Sigmoid colon (tissue), 7 donors: ENCODE measurements around the gene FAM83G. TPM values are rescaled to one million over a fixed set of nuclear protein-coding genes. Genes with fewer than 3 reads are reported as not detected.

Experiments used
- DNase-seq: peaks from one replicate; pipeline ENCODE4 v3.0.0-alpha.2; 2019
- H3K27ac ChIP-seq, 4 donors: fragments of 200-600 bp; sonication (generic); one replicate each; pipeline ENCODE4 v1.5.1; 2016 to 2019; ENCODE audit warnings: mild to moderate bottlenecking in 1 of 4
- H3K27me3 ChIP-seq, 3 donors: fragments of 200-600 bp; sonication (generic); one replicate each; pipeline ENCODE4 v1.5.1; 2019; ENCODE audit warnings: mild to moderate bottlenecking in 1 of 3
- H3K36me3 ChIP-seq, 4 donors: fragments of 200-600 bp; sonication (generic); one replicate each; pipeline ENCODE4 v1.5.1; 2016 to 2019
- H3K4me1 ChIP-seq, 4 donors: fragments of 200-600 bp; sonication (generic); one replicate each; pipeline ENCODE4 v1.5.1; 2017 to 2019
- H3K4me3 ChIP-seq, 4 donors: fragments of 200-600 bp; sonication (generic); one replicate each; pipeline ENCODE4 v1.5.1; 2017 to 2019; ENCODE audit warnings: mild to moderate bottlenecking in 2 of 4, moderate library complexity in 1 of 4
- H3K9me3 ChIP-seq, 4 donors: fragments of 200-600 bp in 3 of 4; sonication (generic) in 3 of 4; one replicate each; pipeline versions ENCODE4 v1.5.1 to v1.6.1; 2013 to 2019
- CTCF ChIP-seq, 4 experiments: fragments of 450-650 bp in 3 of 4; fragments of 200-600 bp in 1 of 4; IDR thresholded peaks; one replicate each; pipeline ENCODE4 v1.5.1; 2016 to 2019; ENCODE audit warnings: antibody characterized with exemption in 4 of 4, mild to moderate bottlenecking in 3 of 4, moderate library complexity in 2 of 4
- EP300 ChIP-seq, 4 donors: sonication (generic); formaldehyde crosslinking; IDR thresholded peaks; one replicate each; pipeline ENCODE4 v1.6.1; 2017; ENCODE audit warnings: antibody characterized with exemption in 4 of 4
- POLR2A ChIP-seq, 2 donors: fragments of 450-650 bp; IDR thresholded peaks; one replicate each; pipeline ENCODE4 v1.6.1; 2016; ENCODE audit warnings: antibody characterized with exemption in 2 of 2, mild to moderate bottlenecking in 2 of 2, moderate library complexity in 2 of 2
- POLR2AphosphoS5 ChIP-seq, 4 donors: sonication (generic); formaldehyde crosslinking; IDR thresholded peaks; one replicate each; pipeline ENCODE4 v1.6.1; 2017; ENCODE audit warnings: antibody characterized with exemption in 4 of 4
- WGBS, 2 donors: extraction: QIAGEN DNeasy Blood & Tissue Kit; methylation state at CpG; one replicate each; pipeline ENCODE4 v1.1.7; 2013; 5-methylcytosine and 5-hydroxymethylcytosine counted together
- intact Hi-C: fragments of 100-400 bp; cut with DNase I; formaldehyde crosslinking; loops from one replicate; pipeline ENCODE4 v1.15.1; 2023
- polyA plus RNA-seq, 3 donors: library from polyadenylated mRNA; stranded (reverse); fragments of 200-250 nt; gene quantifications; one replicate each; pipeline ENCODE4 v1.2.3, GENCODE V29; 2013
- total RNA-seq, 4 donors: library from RNA; depleted of rRNA; stranded (reverse); fragments of >200 nt; gene quantifications; one replicate each; pipeline ENCODE4 v1.1.0, GENCODE V29; 2016
- donor health status: healthy with polysubstance abuse.
- donor health status: Bipolar disorder and iron deficiency.
- donor health status: healthy.

Gene FAM83G
- total and polyA plus RNA-seq, 7 donors = 2.3 to 23.8 (median 2.9) TPM

GRCh38 chr17:19020016-19020415, 15.5 kb upstream of the FAM83G start:
- WGBS, 2 donors = 91 to 94% methylated on average over 3 of the region's 3 CpGs
- intact Hi-C loops = no loop called here
- TF ChIP-seq POLR2A (IDR thresholded peaks at IDR 0.05) = no peak
- no peak for TF ChIP-seq CTCF (IDR thresholded peaks at IDR 0.05)
- no peak for TF ChIP-seq EP300 (IDR thresholded peaks at IDR 0.05)
- TF ChIP-seq POLR2AphosphoS5 (IDR thresholded peaks at IDR 0.05) = no peak
- H3K4me1 ChIP-seq = no peaks in the 10 kb centered on the region
- H3K4me3 ChIP-seq = no peak overlapping the region
- no peaks in the 10 kb centered on the region for H3K36me3 ChIP-seq
- H3K9me3 ChIP-seq = no peaks in the 10 kb centered on the region
- H3K27me3 ChIP-seq = no peaks in the 10 kb centered on the region
- no peak overlapping the region for H3K27ac ChIP-seq
- no peak for DNase-seq

- no peaks in the 10 kb centered on the region for H3K27me3 ChIP-seq
- no peaks in the 10 kb centered on the region for H3K9me3 ChIP-seq
- H3K4me3 ChIP-seq = no peak overlapping the region
- WGBS, 2 donors = 68 to 76% methylated on average over 27 of the region's 27 CpGs
- TF ChIP-seq EP300 (IDR thresholded peaks at IDR 0.05) (no peak), POLR2A (IDR thresholded peaks at IDR 0.05) (no peak), CTCF (IDR thresholded peaks at IDR 0.05) (no peak), POLR2AphosphoS5 (IDR thresholded peaks at IDR 0.05) (no peak)
- DNase-seq = no peak
- intact Hi-C loops = no loop called here
- no peaks in the 10 kb centered on the region for H3K36me3 ChIP-seq
- no peak overlapping the region for H3K27ac ChIP-seq
- no peaks in the 10 kb centered on the region for H3K4me1 ChIP-seq
Measured at GRCh38 chr17:19019041-19019941, 14.7 kb upstream of the FAM83G start.

GRCh38 chr17:19018600-19018950, 14.0 kb upstream of the FAM83G start:
- Histone ChIP-seq H3K27ac (no peak overlapping the region), H3K36me3 (no peaks in the 10 kb centered on the region), H3K4me1 (no peaks in the 10 kb centered on the region), H3K9me3 (no peaks in the 10 kb centered on the region), H3K4me3 (no peak overlapping the region), H3K27me3 (no peaks in the 10 kb centered on the region)
- intact Hi-C loops = no loop called here
- 87 to 88% methylated on average over 6 of the region's 6 CpGs for WGBS, 2 donors
- TF ChIP-seq EP300 (IDR thresholded peaks at IDR 0.05) (no peak), CTCF (IDR thresholded peaks at IDR 0.05) (no peak), POLR2A (IDR thresholded peaks at IDR 0.05) (no peak), POLR2AphosphoS5 (IDR thresholded peaks at IDR 0.05) (no peak)
- DNase-seq = no peak

GRCh38 chr17:19017804-19018599, 13.4 kb upstream of the FAM83G start:
- intact Hi-C loops = no loop called here
- Histone ChIP-seq H3K4me1 (no peaks in the 10 kb centered on the region), H3K27ac (no peak overlapping the region), H3K36me3 (no peaks in the 10 kb centered on the region), H3K4me3 (no peak overlapping the region), H3K9me3 (no peaks in the 10 kb centered on the region), H3K27me3 (no peaks in the 10 kb centered on the region)
- TF ChIP-seq POLR2AphosphoS5 (IDR thresholded peaks at IDR 0.05) (no peak), POLR2A (IDR thresholded peaks at IDR 0.05) (no peak), EP300 (IDR thresholded peaks at IDR 0.05) (no peak), CTCF (IDR thresholded peaks at IDR 0.05) (no peak)
- no peak for DNase-seq
- WGBS, 2 donors = 49 to 73% methylated on average over 16 of the region's 16 CpGs
